Skin of body (tissue), 2 donors: ENCODE data around the gene SNRPE. TPM values are rescaled to one million over a fixed set of nuclear protein-coding genes. Genes with fewer than 3 reads are reported as not detected.
"Not testable (repeated sequence)": the region's sequence is repeated elsewhere in the genome, so short reads cannot be mapped to it uniquely, and the experiment has no call there.

Experiments used
- DNase-seq: peaks from one replicate; lab custom pipeline; 2025; lab: John Stamatoyannopoulos, UW
- total RNA-seq: library from RNA; depleted of rRNA; stranded (reverse); fragments of >200 nt; gene quantifications from one replicate; pipeline ENCODE4 v1.2.3, GENCODE V29; 2014

The SNRPE gene
- 53.6 TPM for total RNA-seq

- peak; percentile 97 for DNase-seq
Observed at GRCh38 chr1:203861379-203862184, at the start of gene SNRPE. Gene SNRPE (plus strand): TSS chr1:203861599. CDS start chr1:203861660, 61 bp downstream.

- DNase-seq, result no peak
Observed at GRCh38 chr1:203813581-203814341, 47.6 kb upstream of the SNRPE start.

GRCh38 chr1:203818399-203818798 is 43.0 kb upstream of the SNRPE start:
- DNase-seq, result no peak

DNA sequence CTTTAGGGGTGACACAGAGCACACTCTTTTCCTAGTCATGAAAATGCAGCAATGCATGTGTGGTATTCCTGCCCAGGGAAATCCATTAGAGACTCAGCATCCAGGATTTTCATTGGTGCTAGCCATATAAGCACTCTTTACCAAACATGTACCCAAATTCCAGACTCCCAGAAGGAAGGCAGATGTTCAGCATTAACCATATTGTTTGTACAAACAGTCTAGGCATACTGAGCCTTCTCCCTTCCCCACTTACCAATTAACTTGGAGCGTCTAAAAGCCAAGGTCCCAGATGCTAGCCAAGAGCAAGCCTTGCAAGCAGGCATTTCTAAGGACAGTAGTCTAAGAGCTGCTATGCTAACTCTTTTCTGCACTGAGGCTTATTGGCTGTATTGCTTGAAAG is 38.1 kb upstream of the SNRPE start:
- peak; percentile 42 for DNase-seq

DNA sequence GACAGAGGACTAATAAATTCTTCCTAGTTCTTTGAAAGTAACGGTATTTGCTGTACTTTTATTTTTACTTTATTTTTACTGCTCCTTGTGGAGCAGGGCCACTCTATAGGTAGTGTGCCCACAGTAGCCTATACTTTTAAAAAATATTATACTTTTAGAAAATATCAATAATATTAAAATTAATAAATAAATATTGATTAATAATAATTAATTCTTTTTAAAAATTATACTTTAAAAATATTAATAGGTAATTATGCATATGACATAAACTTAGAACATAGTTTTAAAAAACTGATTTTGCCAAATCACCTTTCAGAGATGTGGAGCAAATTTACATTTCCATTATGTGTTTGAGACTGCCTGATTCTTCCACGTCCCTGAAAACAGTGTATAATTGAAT is 35.2 kb upstream of the SNRPE start:
- no peak for DNase-seq

- DNase-seq, result no peak
Observed at GRCh38 chr1:203828002-203828401, 33.4 kb upstream of the SNRPE start.

DNA sequence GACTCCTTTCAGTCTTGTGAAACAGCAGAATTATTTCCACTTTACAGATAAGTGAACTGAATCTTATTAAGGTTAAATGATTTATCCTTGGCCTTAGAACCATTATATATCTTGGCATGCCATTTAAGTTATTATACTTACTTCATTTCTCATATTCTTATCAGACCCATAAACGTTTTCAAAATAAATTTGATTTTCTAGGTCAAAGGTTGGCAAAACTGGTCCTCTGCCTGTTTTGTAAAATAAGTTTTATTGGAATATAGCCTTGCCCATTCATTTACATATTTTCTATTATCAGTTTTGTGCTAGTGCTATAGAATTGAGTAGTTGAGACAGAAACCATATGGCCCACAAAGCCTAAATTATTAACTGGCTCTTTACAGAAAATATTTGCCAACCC is 32.9 kb upstream of the SNRPE start:
- DNase-seq, result no peak

GRCh38 chr1:203829247-203829646 is 32.2 kb upstream of the SNRPE start:
- DNase-seq, result not testable (repeated sequence)

- no peak for DNase-seq
Observed at GRCh38 chr1:203835476-203835875, 25.9 kb upstream of the SNRPE start.

DNA sequence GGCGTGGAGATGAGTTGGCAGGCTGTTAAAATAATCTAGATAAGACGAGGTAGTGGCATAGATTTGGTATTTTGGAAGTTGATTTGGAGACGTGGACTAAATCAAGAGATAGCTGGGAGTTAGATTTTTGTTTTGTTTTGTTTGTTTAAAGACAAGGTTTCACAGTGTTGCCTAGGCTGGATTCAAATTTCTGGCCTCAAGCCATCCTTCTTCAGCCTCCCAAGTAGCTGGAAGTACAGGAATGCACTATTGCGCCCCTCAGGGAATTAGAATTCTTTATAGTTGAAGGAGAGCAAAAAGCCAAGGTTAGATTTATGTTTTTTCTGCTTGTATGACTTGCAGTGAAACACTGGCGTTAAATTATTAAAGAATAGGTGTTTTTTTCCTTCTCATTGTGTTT is 22.3 kb upstream of the SNRPE start:
- peak; percentile 20 for DNase-seq

GRCh38 chr1:203840208-203840808 is 21.1 kb upstream of the SNRPE start:
- DNase-seq, result no peak

GRCh38 chr1:203842559-203842876 is 18.9 kb upstream of the SNRPE start:
- DNase-seq, result no peak

DNA sequence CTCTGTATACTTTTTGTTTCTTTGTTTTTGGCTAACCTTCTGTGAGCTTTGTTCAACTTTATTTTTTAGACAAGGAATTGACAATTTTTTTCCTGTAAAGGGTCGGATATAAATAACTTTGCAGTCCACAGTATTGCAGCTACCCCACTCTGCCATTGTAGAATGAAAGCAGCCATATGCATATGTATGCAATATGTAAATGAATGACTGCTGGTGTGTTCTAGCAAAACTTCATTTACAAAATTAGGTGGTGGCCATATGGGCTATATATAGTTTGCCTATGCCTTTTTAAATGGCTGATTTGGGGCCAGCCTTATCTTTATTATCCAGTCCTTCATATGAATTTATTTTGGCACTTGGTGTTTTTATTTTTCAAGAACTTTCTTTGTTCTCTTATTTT is 18.0 kb upstream of the SNRPE start:
- no peak for DNase-seq

GRCh38 chr1:203853112-203853511 is 8.3 kb upstream of the SNRPE start:
- DNase-seq, result not testable (repeated sequence)

- DNase-seq, result no peak
Observed at GRCh38 chr1:203858055-203858454, 3.3 kb upstream of the SNRPE start.

DNA sequence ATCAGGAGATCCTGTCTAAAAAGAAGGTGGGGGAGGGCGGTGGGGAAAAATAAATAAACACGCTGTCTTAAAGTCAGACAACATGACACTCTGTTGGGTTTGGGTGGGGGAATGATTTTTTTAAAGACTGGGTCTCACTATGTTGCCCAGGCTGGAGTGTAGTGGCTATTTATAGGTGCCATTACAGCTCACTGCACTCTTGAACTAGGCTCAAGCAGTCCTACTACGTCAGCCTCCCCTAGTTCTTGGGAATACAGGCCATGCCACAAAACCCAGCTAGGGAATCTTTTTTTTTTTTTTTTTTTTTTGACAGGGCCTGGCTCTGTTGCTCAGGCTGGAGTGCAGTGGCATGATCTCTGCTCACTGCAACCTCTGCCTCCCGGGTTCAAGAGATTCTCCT is 2.4 kb upstream of the SNRPE start:
- DNase-seq, result no peak

- DNase-seq, result peak; percentile 25
Observed at GRCh38 chr1:203860396-203861025, 888 bp upstream of the SNRPE start.

DNA sequence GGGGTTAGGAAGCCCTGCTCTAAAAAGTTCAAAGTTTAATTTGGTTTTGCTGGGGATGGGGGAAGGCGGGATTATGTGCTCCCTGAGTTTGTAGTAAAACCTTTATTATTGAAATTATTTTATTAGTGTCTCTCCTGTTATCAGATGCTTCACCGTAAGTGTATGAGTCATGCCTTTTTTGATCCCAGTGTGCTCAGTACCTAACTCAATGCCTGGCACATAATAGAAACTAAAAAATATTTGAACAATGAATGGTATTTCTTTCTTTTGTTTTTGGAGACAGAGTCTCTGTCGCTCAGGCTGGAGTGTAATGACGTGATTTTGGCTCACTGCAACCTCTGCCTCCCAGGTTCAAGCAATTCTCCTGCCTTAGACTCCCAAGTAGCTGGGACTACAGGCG is 6.4 kb downstream of the SNRPE start:
- DNase-seq, result no peak

DNA sequence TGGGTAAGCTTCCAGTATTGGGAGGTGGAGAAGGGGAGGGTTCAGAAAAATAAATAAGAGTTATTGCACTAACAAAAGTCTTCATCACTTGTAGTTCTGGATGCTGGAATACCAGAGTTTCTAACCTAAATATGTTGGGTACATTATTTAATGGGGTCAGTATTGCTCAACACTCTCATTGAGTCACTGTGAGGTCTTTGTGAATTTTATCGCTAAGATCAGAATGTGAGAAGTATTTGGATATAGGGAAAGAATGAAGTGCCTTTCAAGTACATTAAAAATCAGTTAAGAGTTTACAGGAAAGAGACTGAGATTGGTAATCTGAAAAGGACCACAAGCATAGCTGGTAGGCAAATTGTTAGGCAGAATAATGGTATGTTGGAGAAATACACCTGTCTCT is 8.8 kb downstream of the SNRPE start:
- no peak for DNase-seq

GRCh38 chr1:203871114-203871880 is 9.9 kb downstream of the SNRPE start:
- DNase-seq, result peak; percentile 62

DNA sequence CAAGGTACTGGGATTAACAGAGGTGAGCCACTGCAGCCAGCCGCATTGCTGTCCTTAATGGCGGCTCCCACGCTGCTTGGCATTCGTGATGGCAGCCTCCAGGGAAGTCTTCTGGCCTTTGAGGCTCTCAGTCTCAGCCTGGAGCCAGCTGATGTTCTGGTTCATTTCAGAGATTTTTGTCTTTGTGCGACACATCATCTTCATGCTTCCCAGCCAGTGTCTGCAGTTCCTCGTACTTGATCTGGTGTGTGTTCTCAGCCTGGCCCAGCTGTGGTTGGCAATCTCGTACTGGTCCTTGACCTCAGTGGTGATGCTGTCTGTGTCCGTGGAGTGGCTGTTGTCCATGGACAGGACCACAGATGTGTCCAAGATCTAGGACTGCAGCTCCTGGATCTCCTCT is 11.7 kb downstream of the SNRPE start:
- DNase-seq, result no peak
